Measurements from ENCODE around the gene MYCBPAP.

The MYCBPAP gene

DNA sequence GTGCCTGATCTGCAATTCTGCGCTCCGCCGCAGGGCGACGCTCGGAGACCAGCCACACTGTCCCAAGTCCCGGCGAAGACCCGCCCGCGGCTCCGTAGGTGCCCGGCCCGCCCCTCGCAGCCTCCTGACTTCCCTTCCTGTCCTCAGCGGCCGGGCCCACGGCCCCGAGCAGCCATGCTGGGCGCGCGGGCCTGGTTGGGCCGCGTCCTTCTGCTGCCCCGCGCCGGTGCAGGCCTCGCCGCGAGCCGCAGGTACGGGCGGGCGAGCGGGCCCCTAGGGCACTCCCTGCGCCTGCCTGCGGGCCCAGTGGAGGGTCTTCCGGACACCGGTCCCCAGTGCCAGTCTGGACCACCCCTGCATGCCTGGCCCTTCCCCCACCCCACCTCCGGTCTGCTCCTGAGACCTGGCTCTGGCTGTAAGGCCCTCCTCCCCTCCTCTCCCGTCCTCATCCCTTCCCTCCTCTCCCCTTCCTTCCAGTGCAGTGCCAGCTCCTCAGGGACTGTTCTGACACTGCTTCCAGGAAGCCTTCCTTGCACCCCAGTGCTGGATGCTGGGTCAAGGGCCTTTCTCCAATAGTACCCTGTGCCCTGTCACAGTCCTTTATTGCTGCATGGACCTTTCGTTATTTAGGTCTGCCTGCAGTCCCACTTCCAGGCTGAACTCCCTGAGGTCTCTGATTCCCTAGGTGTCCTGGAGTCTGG is 38.9 kb downstream of the MYCBPAP start, which contains the start of gene SPATA20:
TSS of gene SPATA20 (plus strand) at position 140 of the 701 bp plus-strand sequence. CDS start at position 175, 35 bp downstream.
- DNase-seq (ENCODE audit: low read depth) = peak; percentile 89
- peak within 1 kb of the TSS; percentile 52 for H3K4me3 ChIP-seq (ENCODE audit: low read length)
- peak; percentile 88 for TF ChIP-seq CTCF (IDR thresholded peaks at IDR 0.05; ENCODE audit: insufficient read depth, low read depth, low read length, missing control alignments)

- TF ChIP-seq CTCF (IDR thresholded peaks at IDR 0.05; ENCODE audit: insufficient read depth, low read depth, low read length, missing control alignments) = no peak
- H3K4me3 ChIP-seq (ENCODE audit: low read length) = peak overlapping the region; percentile 52
- no peak for DNase-seq (ENCODE audit: low read depth)
These were observed 39.5 kb downstream of the MYCBPAP start for GRCh38 chr17:50547736-50548083.

DNA sequence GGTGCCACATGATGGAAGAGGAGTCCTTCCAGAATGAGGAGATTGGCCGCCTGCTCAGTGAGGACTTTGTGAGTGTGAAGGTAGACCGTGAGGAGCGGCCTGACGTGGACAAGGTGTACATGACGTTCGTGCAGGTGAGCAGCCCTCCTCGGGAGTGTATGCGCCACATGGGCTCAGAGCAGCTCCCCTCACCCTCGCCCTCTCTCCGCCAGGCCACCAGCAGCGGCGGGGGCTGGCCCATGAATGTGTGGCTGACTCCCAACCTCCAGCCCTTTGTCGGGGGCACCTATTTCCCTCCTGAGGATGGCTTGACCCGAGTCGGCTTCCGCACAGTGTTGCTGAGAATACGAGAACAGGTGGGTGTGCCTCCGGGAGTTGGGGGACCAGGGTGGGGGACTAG is 40.6 kb downstream of the MYCBPAP start:
- no peak overlapping the region for H3K4me3 ChIP-seq (ENCODE audit: low read length)
- no peak for DNase-seq (ENCODE audit: low read depth)
- no peak for TF ChIP-seq CTCF (IDR thresholded peaks at IDR 0.05; ENCODE audit: insufficient read depth, low read depth, low read length, missing control alignments)

GRCh38 chr17:50549256-50549941 is 41.2 kb downstream of the MYCBPAP start:
- no peak overlapping the region for H3K4me3 ChIP-seq (ENCODE audit: low read length)
- no peak for DNase-seq (ENCODE audit: low read depth)
- TF ChIP-seq CTCF (IDR thresholded peaks at IDR 0.05; ENCODE audit: insufficient read depth, low read depth, low read length, missing control alignments) = no peak

GRCh38 chr17:50549969-50550368 is 41.7 kb downstream of the MYCBPAP start:
- DNase-seq (ENCODE audit: low read depth) = no peak
- H3K4me3 ChIP-seq (ENCODE audit: low read length) = no peak overlapping the region
- TF ChIP-seq CTCF (IDR thresholded peaks at IDR 0.05; ENCODE audit: insufficient read depth, low read depth, low read length, missing control alignments) = no peak

DNA sequence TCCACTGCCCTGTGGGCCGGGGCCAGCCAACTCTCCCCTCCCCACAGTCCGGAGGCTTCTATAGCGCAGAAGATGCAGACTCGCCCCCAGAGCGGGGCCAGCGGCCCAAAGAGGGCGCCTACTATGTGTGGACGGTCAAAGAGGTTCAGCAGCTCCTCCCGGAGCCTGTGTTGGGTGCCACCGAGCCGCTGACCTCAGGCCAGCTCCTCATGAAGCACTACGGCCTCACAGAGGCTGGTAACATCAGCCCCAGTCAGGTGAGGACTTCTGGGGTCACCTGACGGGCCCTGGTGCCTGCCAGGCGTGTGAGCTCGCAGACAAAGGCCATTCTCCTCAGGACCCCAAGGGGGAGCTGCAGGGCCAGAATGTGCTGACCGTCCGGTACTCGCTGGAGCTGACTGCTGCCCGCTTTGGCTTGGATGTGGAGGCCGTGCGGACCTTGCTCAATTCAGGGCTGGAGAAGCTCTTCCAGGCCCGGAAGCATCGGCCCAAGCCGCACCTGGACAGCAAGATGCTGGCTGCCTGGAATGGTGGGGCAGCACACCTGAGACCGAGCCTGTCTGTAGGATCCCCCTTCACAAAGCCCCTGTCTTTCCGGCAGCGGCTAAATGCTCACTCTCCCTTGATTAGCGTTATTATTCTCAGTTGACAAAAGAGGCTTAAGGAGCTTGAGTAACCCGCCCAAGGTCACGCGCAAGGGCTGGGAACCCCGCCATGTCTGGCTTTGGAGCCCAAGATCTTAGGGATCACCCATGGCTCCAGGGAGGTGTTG is 42.6 kb downstream of the MYCBPAP start:
- peak; percentile 63 for TF ChIP-seq CTCF (IDR thresholded peaks at IDR 0.05; ENCODE audit: insufficient read depth, low read depth, low read length, missing control alignments)
- peak; percentile 70 for DNase-seq (ENCODE audit: low read depth)
- no peak overlapping the region for H3K4me3 ChIP-seq (ENCODE audit: low read length)
